ENCODE measurements around the gene HIPK2. TPM values are rescaled to one million over a fixed set of nuclear protein-coding genes. Genes with fewer than 3 reads are reported as not detected.

Gene HIPK2
- total and polyA plus RNA-seq, 10 of the 15 experiments (the other 5 are each of a cell fraction or from before 2014, with no cell fraction given): 1.7 to 39.0 (median 9.4) TPM

- no peak for TF ChIP-seq BRCA1 (IDR thresholded peaks at IDR 0.05; ENCODE audit: low read depth, low read length)
Observed at GRCh38 chr7:139825666-139826290, 48.0 kb upstream of the HIPK2 start (continued).

- no peak overlapping the region for H3K4me3 ChIP-seq
- H3K9ac ChIP-seq (ENCODE audit: control insufficient read depth, insufficient read depth, low read length): no peak overlapping the region
- BruUV-seq (replicated peaks): no TSS peak
- H4K20me1 ChIP-seq (ENCODE audit: control insufficient read depth, insufficient read depth): no peaks in the 10 kb centered on the region
- no peaks in the 10 kb centered on the region for H3K9me3 ChIP-seq (replicated peaks; ENCODE audit: control insufficient read depth, insufficient read depth, low read length)
- no peak for TF ChIP-seq IRF4 (IDR thresholded peaks at IDR 0.05; ENCODE audit: low read depth, low read length)
- TF ChIP-seq SIN3A (IDR thresholded peaks at IDR 0.05; ENCODE audit: low read depth, low read length): no peak
- no peak for TF ChIP-seq BRCA1 (IDR thresholded peaks at IDR 0.05; ENCODE audit: low read depth, low read length)
- TF ChIP-seq RAD51 (IDR thresholded peaks at IDR 0.05): no peak
- TF ChIP-seq MYB (IDR thresholded peaks at IDR 0.05; ENCODE audit: borderline replicate concordance, low read depth, low read length): no peak
- TF ChIP-seq GATAD2B (conservative IDR thresholded peaks at IDR 0.05; ENCODE audit: low read depth): no peak
- TF ChIP-seq NRF1 (conservative IDR thresholded peaks at IDR 0.05; ENCODE audit: low read depth, low read length): no peak
- no peak for TF ChIP-seq BCLAF1 (IDR thresholded peaks at IDR 0.05)
- no peak for ATAC-seq
- ChIA-PET POLR2A (no interaction called here), RAD21 (ENCODE audit: unreplicated experiment) (interaction anchor here (1.3 kb wide), 1 partner anchor 179 kb away, joined by 3 read pairs; no protein-coding TSS in a partner anchor), SMC1A (ENCODE audit: uncharacterized antibody, unreplicated experiment) (interaction anchor here (2.0 kb wide), 1 partner anchor 178 kb away, joined by 7 read pairs; no protein-coding TSS in a partner anchor), CTCF (interaction anchor here (3.7 to 4.7 kb wide), 2 partner anchors 177 to 178 kb away, joined by 22 to 52 read pairs; no protein-coding TSS in a partner anchor)
- H3K36me3 ChIP-seq (ENCODE audit: control insufficient read depth in 2 of 2, insufficient read depth in 2 of 2, low read length in 1 of 2): no peaks in the 10 kb centered on the region
- in situ Hi-C loops (cut with MboI) (no loop called here), intact Hi-C loops (cut with micrococcal nuclease; ENCODE audit: unreplicated experiment) (no loop called here)
- H2AFZ ChIP-seq (ENCODE audit: control insufficient read depth, low read depth, low read length): no peak overlapping the region
- no peak overlapping the region for H3K4me2 ChIP-seq (ENCODE audit: control insufficient read depth, insufficient read depth)
- no peak for DNase-seq (ENCODE audit: low read depth, low spot score)
- no peak for FAIRE-seq
- H3K79me2 ChIP-seq (ENCODE audit: control insufficient read depth, insufficient read depth, low read length): no peaks in the 10 kb centered on the region
- no peak overlapping the region for H3K27ac ChIP-seq (ENCODE audit: control insufficient read depth, insufficient read depth)
- peaks cover 5% of the 10 kb centered on the region for H3K4me1 ChIP-seq (ENCODE audit: control insufficient read depth, insufficient read depth, low read length)
- 61% methylated on average over 8 of the region's 8 CpGs for WGBS (ENCODE audit: insufficient coverage, insufficient replicate concordance, low lambda C conversion rate, missing lambda C conversion rate)
- H3K27me3 ChIP-seq (replicated peaks in 1 of 2; ENCODE audit: control insufficient read depth in 2 of 2, insufficient read depth in 2 of 2, low read length in 1 of 2): peaks cover 0 to 1% of the 10 kb centered on the region in 2 experiments; a peak in 1 of 4 replicates
Observed at GRCh38 chr7:139823959-139824521, 46.2 kb upstream of the HIPK2 start.

Measured in GM12878 (cell line).